Neural crest cell (in vitro differentiated cells): ENCODE results near the gene TRIM67. TPM values are rescaled to one million over a fixed set of nuclear protein-coding genes. Genes with fewer than 3 reads are reported as not detected.
"Not testable (repeated sequence)": the region's sequence is repeated elsewhere in the genome, so short reads cannot be mapped to it uniquely, and the experiment has no call there.

Experiments used
- DNase-seq: peaks from one replicate; pipeline ENCODE4 v3.0.0; 2021; ENCODE audit warnings: low read depth, mixed read lengths, low spot score
- H3K27ac Mint-ChIP-seq: one replicate; pipeline ENCODE4 v1.8.0; 2021; ENCODE audit warnings: mild to moderate bottlenecking, mixed read lengths; ENCODE audit not compliant: unreplicated experiment
- H3K27me3 Mint-ChIP-seq: 2 replicates; pipeline ENCODE4 v1.8.0; 2021; ENCODE audit warnings: low read depth, mild to moderate bottlenecking, mixed read lengths
- H3K36me3 Mint-ChIP-seq: 2 replicates; pipeline ENCODE4 v1.8.0; 2021; ENCODE audit warnings: low read depth, mild to moderate bottlenecking, mixed read lengths
- H3K4me1 Mint-ChIP-seq: 2 replicates; pipeline ENCODE4 v1.8.0; 2021; ENCODE audit warnings: mixed read lengths
- H3K4me3 Mint-ChIP-seq: one replicate; pipeline ENCODE4 v1.8.0; 2021; ENCODE audit warnings: mild to moderate bottlenecking, mixed read lengths
- H3K9me3 Mint-ChIP-seq: 2 replicates; pipeline ENCODE4 v1.8.0; 2021; ENCODE audit warnings: mixed read lengths
- total RNA-seq: library from RNA; stranded (reverse); gene quantifications from 2 replicates; pipeline ENCODE4 v1.2.1, GENCODE V29; 2021
- TF ChIP-seq, protein P1 (sequence below): fragments of 200-600 bp; sonication (generic); conservative IDR thresholded peaks from 2 replicates; pipeline ENCODE4 v1.5.0; 2021; ENCODE audit warnings: antibody characterized with exemption, mild to moderate bottlenecking

TRIM67 gene
- total RNA-seq, 1 donor from 2014 or later, result 1.9 TPM

DNA sequence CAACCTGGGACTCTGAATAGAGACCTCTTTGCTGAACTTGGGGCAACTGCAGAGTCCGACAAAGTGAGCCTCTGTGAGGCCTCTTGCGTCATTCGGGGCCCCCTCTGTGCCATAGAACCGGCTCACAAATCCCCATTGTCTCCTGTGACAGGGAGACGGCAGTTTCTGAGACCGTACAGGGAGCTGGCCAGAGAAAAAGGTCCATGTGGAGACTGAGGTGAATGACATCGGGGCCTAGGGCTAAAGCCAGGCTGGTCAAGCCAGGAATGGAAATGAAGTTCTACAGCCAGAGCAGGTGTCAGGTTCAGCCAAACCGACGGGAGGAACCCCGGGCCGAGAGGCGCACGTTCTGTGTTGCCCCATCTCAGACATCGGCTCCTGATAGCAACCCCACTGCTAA is 37.1 kb upstream of the TRIM67 start:
- Mint-ChIP-seq H3K4me1 (peaks cover 16% of the 10 kb centered on the region), H3K27ac (no peak overlapping the region), H3K4me3 (no peak overlapping the region), H3K36me3 (peaks cover 3% of the 10 kb centered on the region), H3K27me3 (peaks cover 8% of the 10 kb centered on the region), H3K9me3 (peaks cover 7% of the 10 kb centered on the region)
- TF ChIP-seq, protein P1, sequence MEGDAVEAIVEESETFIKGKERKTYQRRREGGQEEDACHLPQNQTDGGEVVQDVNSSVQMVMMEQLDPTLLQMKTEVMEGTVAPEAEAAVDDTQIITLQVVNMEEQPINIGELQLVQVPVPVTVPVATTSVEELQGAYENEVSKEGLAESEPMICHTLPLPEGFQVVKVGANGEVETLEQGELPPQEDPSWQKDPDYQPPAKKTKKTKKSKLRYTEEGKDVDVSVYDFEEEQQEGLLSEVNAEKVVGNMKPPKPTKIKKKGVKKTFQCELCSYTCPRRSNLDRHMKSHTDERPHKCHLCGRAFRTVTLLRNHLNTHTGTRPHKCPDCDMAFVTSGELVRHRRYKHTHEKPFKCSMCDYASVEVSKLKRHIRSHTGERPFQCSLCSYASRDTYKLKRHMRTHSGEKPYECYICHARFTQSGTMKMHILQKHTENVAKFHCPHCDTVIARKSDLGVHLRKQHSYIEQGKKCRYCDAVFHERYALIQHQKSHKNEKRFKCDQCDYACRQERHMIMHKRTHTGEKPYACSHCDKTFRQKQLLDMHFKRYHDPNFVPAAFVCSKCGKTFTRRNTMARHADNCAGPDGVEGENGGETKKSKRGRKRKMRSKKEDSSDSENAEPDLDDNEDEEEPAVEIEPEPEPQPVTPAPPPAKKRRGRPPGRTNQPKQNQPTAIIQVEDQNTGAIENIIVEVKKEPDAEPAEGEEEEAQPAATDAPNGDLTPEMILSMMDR, result no peak
- DNase-seq, result no peak

DNA sequence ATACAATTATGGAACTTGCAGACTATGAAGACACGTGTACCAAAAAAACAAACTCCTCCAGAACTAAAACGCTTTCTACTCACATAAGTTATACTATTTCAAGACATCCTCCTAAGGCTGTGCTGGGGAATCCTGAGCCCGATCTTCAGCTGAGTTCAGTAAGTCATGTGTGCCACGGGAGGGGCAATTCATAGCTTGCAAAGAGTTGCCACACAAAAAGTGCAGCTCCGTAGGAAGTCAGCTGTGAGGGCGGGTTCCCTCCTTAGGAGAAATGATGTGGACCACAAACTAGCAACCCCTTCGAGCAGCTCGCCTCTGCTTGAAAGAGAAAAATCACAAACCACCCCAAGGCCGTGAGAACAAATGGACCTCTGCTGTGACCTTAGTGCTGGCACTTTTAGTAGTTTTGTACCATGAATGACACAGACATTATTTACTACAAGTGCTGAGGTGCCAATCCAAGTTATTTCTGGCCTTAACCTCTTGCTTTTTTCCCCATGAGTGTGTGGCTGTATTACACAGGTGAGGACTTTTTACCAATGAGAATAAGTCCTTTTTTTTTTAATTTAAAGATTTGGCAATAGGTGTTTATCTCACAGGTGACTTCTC is 35.8 kb upstream of the TRIM67 start:
- TF ChIP-seq, protein P1, result no peak
- H3K27me3 Mint-ChIP-seq, result peaks cover 8% of the 10 kb centered on the region
- H3K36me3 Mint-ChIP-seq, result peaks cover 3% of the 10 kb centered on the region
- no peak overlapping the region for H3K4me3 Mint-ChIP-seq
- no peak overlapping the region for H3K27ac Mint-ChIP-seq
- no peak for DNase-seq
- H3K9me3 Mint-ChIP-seq, result peaks cover 7% of the 10 kb centered on the region
- H3K4me1 Mint-ChIP-seq, result peaks cover 16% of the 10 kb centered on the region

DNA sequence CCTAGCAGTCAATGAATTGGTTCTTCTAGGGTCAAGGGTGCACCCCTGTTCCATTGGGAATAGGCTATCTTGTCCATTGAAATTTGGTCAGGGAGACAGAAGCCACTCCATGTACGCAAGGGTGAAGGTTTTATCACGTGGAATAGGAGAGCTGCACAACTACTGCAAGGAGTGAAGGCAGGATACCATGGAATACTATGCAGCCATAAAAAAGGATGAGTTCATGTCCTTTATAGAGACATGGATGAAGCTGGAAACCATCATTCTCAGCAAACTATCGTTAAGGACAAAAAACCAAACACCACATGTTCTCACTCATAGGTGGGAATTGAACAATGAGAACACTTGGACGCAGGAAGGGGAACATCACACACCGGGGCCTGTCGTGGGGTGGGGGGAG is 34.8 kb upstream of the TRIM67 start:
- not testable (repeated sequence) for H3K27ac Mint-ChIP-seq, H3K4me3 Mint-ChIP-seq, H3K36me3 Mint-ChIP-seq, DNase-seq, H3K9me3 Mint-ChIP-seq, H3K27me3 Mint-ChIP-seq
- peaks cover 16% of the 10 kb centered on the region for H3K4me1 Mint-ChIP-seq

DNA sequence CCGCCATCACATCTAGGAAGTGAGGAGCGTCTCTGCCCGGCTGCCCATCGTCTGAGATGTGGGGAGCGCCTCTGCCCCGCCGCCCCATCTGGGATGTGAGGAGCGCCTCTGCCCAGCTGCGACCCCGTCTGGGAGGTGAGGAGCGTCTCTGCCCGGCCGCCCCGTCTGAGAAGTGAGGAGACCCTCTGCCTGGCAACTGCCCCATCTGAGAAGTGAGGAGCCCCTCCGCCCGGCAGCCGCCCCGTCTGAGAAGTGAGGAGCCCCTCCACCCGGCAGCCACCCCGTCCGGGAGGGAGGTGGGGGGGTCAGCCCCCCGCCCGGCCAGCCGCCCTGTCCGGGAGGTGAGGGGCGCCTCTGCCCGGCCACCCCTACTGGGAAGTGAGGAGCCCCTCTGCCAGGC is 33.4 kb upstream of the TRIM67 start:
- not testable (repeated sequence) for H3K27ac Mint-ChIP-seq, H3K27me3 Mint-ChIP-seq, DNase-seq, H3K36me3 Mint-ChIP-seq, H3K9me3 Mint-ChIP-seq, H3K4me3 Mint-ChIP-seq
- peaks cover 11% of the 10 kb centered on the region for H3K4me1 Mint-ChIP-seq

DNA sequence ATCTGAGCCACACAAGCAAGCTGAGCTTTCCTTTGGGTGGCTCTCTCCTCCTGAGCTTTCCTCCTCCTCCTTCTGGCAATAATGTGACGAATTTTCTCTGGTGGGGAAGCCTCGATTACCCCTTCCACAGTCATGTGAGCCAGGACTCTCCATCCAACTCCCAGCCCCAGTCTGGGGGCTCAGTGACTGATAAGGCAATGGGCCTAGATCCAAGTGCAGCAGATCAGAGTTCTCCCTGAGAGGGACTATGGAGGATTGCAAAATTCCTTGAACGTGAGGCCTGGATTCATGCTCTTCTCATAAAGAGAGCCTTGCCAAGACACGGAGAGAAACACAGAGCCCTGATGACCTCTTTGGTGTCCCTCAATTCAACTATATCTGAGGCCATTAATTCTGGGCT is 31.3 kb upstream of the TRIM67 start:
- no peak overlapping the region for H3K27ac Mint-ChIP-seq
- no peaks in the 10 kb centered on the region for H3K27me3 Mint-ChIP-seq
- H3K4me3 Mint-ChIP-seq, result no peak overlapping the region
- TF ChIP-seq, protein P1, result no peak
- H3K36me3 Mint-ChIP-seq, result no peaks in the 10 kb centered on the region
- DNase-seq, result no peak
- H3K9me3 Mint-ChIP-seq, result peaks cover 4% of the 10 kb centered on the region
- H3K4me1 Mint-ChIP-seq, result peaks cover 6% of the 10 kb centered on the region

DNA sequence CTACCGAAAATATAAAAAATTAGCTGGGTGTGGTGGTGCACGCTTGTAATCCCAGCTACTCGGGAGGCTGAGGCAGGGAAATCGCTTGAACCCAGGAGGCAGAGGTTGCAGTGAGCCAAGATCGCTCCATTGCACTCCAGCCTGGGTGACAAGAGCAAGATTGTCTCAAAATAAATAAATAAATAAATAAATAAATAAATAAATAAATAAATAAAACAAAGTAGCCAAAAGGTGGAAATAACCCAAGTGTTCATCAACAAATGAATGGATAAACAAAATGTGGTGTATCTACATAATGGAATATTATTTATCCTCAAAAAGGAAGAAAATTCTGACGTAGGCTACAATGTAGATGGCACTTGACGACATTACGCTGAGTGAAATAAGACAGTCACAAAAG is 29.3 kb upstream of the TRIM67 start:
- not testable (repeated sequence) for DNase-seq, H3K9me3 Mint-ChIP-seq, H3K4me3 Mint-ChIP-seq, H3K36me3 Mint-ChIP-seq, H3K27ac Mint-ChIP-seq, H3K4me1 Mint-ChIP-seq, H3K27me3 Mint-ChIP-seq

DNA sequence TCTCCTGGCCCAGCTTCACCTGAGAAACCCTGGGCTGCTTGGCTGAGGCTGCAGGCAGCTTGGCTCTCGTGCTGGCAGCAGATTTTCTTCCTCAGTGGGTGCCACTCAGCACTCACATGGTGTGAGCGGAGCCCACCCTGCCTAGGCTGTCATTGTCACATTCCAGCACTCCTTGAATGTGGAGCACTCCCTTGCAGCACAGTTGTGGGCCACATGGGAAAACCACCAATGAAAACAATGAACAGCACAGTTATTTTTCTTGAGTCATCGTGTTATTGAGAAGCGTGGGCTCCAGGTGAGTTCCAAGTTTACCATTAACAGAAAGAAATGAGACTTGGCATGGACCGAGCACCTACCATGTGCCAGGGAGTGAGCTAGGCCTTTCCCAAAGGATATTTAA is 27.2 kb upstream of the TRIM67 start:
- no peaks in the 10 kb centered on the region for H3K9me3 Mint-ChIP-seq
- no peaks in the 10 kb centered on the region for H3K27me3 Mint-ChIP-seq
- no peak for DNase-seq
- H3K36me3 Mint-ChIP-seq, result no peaks in the 10 kb centered on the region
- no peaks in the 10 kb centered on the region for H3K4me1 Mint-ChIP-seq
- H3K27ac Mint-ChIP-seq, result no peak overlapping the region
- TF ChIP-seq, protein P1, result no peak
- H3K4me3 Mint-ChIP-seq, result no peak overlapping the region
